Measurements from ENCODE around the gene UBE2L3. TPM values are rescaled to one million over a fixed set of nuclear protein-coding genes. Genes with fewer than 3 reads are reported as not detected.
"Not testable (repeated sequence)": the region's sequence is repeated elsewhere in the genome, so short reads cannot be mapped to it uniquely, and the experiment has no call there.

The UBE2L3 gene
- polyA plus RNA-seq, 6 donors from 2014 or later, result 84.4 to 106 (median 95.3) TPM

GRCh38 chr22:21615731-21616130 is 48.2 kb downstream of the UBE2L3 start:
- Mint-ChIP-seq H3K27ac (peak overlapping the region in 3 of 6 donors; percentile 56 to 67 (median 60)), H3K36me3 (peaks cover 5 to 14% of the 10 kb centered on the region in 2 donors), H3K4me1 (peaks cover 36 to 54% (median 43%) of the 10 kb centered on the region in 3 donors), H3K27me3 (no peaks in the 10 kb centered on the region), H3K4me3 (peak overlapping the region in 2 of 8 donors; percentile 16 to 23), H3K9me3 (no peaks in the 10 kb centered on the region)
- DNase-seq (no peak), ATAC-seq (ENCODE audit: low read depth in 2 of 2) (no peak)

GRCh38 chr22:21617337-21617736 is 49.8 kb downstream of the UBE2L3 start:
- DNase-seq; H3K36me3 Mint-ChIP-seq; H3K4me3 Mint-ChIP-seq; H3K9me3 Mint-ChIP-seq; H3K27me3 Mint-ChIP-seq; ATAC-seq (ENCODE audit: low read depth in 2 of 2): not testable (repeated sequence)
- peak overlapping the region in 3 of 6 donors; percentile 9 to 60 (median 47) for H3K27ac Mint-ChIP-seq
- peaks cover 35 to 62% (median 37%) of the 10 kb centered on the region in 3 donors for H3K4me1 Mint-ChIP-seq

DNA sequence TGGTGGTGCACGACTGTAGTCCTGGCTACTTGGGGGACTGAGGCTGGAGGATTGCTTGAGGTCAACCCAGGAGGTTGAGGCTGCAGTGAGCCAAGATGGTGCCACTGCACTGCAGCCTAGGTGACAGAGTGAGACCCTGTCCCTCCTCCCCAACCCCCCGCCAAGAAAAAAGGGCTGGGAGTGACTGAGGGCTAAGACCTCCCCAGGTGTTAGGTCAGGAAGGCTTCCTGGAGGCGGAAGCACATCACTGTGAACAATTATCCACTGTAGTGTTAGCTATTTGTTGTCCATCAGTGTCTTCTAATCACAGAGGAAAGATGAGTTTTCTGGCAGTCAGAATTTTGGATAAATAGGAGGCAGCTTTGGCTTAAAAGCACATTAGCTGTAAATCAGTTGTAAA is 53.5 kb downstream of the UBE2L3 start:
- Mint-ChIP-seq H3K27me3 (no peaks in the 10 kb centered on the region), H3K4me3 (no peak overlapping the region), H3K27ac (peak overlapping the region in 2 of 6 donors; percentile 54 to 74), H3K4me1 (peaks cover 24 to 54% (median 48%) of the 10 kb centered on the region in 3 donors), H3K36me3 (peaks cover 0 to 7% of the 10 kb centered on the region in 2 donors), H3K9me3 (no peaks in the 10 kb centered on the region)
- no peak for ATAC-seq (ENCODE audit: low read depth in 2 of 2)
- no peak for DNase-seq

GRCh38 chr22:21622011-21622918 is 54.8 kb downstream of the UBE2L3 start:
- no peak for DNase-seq
- Mint-ChIP-seq H3K9me3 (no peaks in the 10 kb centered on the region), H3K4me1 (peaks cover 26 to 53% (median 46%) of the 10 kb centered on the region in 3 donors), H3K27me3 (no peaks in the 10 kb centered on the region), H3K27ac (peak overlapping the region in 4 of 6 donors; percentile 56 to 85 (median 72)), H3K4me3 (no peak overlapping the region), H3K36me3 (peaks cover 0 to 7% of the 10 kb centered on the region in 2 donors)
- no peak for ATAC-seq (ENCODE audit: low read depth in 2 of 2)

DNA sequence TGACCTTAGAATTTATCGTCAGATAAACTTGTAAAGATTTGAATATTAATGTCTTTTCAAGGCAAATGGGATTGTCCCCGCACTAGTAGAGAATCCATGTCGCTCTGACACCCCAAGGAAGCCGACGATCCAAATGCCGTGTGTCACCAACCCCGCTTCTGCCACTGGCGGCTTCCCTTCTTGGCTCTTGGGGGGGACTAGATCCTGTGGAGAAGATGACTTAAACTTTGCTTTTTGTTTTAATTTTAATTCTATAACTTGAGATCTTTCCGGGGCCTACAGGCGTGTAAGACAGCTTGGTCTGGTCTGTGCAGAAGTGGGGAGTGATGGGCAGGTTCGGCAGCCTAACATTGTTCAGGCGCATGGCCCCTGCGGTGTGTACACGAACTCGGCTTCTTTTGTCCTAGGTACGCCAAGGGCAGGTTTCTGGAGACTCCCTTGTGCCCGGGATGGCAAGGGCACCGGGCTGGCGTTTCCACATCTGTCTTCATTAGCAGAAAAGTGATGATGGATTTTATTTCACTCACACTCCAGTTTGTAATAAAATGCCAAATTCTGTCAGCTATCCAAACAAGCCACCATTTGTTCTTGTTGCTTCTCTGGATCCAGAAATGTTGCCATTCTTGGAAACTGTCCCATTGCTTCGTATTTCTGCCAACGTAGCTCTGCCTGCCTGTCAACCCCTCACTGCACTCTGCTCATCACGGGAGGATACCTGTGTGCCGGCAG is 55.6 kb downstream of the UBE2L3 start:
- Mint-ChIP-seq H3K9me3 (no peaks in the 10 kb centered on the region), H3K36me3 (peaks cover 0 to 7% of the 10 kb centered on the region in 2 donors), H3K4me3 (no peak overlapping the region), H3K4me1 (peaks cover 28 to 55% (median 54%) of the 10 kb centered on the region in 3 donors), H3K27me3 (no peaks in the 10 kb centered on the region), H3K27ac (peak overlapping the region in 4 of 6 donors; percentile 72 to 85 (median 78))
- DNase-seq (no peak), ATAC-seq (ENCODE audit: low read depth in 2 of 2) (no peak)

GRCh38 chr22:21623648-21623970 is 56.1 kb downstream of the UBE2L3 start:
- Mint-ChIP-seq H3K4me3 (no peak overlapping the region), H3K9me3 (no peaks in the 10 kb centered on the region), H3K27me3 (no peaks in the 10 kb centered on the region), H3K27ac (peak overlapping the region in 2 of 6 donors; percentile 59 to 85), H3K4me1 (peaks cover 32 to 58% (median 57%) of the 10 kb centered on the region in 3 donors), H3K36me3 (peaks cover 0 to 7% of the 10 kb centered on the region in 2 donors)
- no peak for DNase-seq
- ATAC-seq (ENCODE audit: low read depth in 2 of 2), result no peak

DNA sequence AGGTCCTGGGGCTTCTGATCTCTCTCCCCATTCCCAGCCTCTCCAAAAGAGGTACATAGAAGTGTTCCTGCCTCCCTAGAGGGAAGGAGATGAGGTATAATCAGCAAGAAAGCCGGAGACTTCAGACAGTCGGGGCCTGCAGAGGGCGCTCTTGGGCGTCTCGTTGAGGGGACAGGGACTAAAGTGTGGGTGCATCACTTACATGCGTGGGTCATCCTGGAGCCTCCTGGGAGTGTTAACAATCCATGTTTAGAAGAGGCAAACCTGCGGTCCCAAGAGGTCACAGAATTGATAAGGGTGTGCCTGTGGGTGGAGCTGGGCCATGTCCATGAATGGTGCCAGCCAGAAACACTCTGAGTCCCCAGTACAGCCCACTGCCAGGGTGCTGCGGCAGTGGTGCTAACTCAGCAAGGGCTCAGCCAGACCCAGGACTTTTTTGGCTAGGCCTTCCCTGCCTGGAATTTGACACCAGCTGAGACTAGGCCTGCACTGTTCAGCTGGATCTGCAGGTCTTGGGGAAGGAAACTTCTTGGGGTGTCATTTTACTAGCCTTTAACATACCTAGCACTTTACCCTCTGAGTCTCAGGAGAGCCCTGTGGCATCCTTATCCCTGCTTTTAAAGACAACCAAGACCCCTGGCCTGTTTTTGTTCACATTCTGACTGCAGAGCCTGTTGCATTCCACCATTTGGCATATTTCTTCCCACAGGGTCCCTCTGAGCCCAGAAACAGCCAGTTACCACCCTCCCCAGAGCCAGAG is 56.8 kb downstream of the UBE2L3 start:
- ATAC-seq (ENCODE audit: low read depth in 2 of 2) (no peak), DNase-seq (no peak)
- peak overlapping the region in 2 of 8 donors; percentile 61 to 76 for H3K4me3 Mint-ChIP-seq
- no peaks in the 10 kb centered on the region for H3K9me3 Mint-ChIP-seq
- H3K36me3 Mint-ChIP-seq, result peaks cover 0 to 7% of the 10 kb centered on the region in 2 donors
- peaks cover 32 to 62% (median 59%) of the 10 kb centered on the region in 3 donors for H3K4me1 Mint-ChIP-seq
- no peaks in the 10 kb centered on the region for H3K27me3 Mint-ChIP-seq
- peak overlapping the region in 4 of 6 donors; percentile 36 to 85 (median 80) for H3K27ac Mint-ChIP-seq

GRCh38 chr22:21624880-21625791 is 57.6 kb downstream of the UBE2L3 start:
- peak overlapping the region in 5 of 6 donors; percentile 66 to 90 (median 82) for H3K27ac Mint-ChIP-seq
- H3K36me3 Mint-ChIP-seq, result peaks cover 0 to 7% of the 10 kb centered on the region in 2 donors
- DNase-seq (no peak), ATAC-seq (ENCODE audit: low read depth in 2 of 2) (no peak)
- peaks cover 30 to 59% (median 58%) of the 10 kb centered on the region in 3 donors for H3K4me1 Mint-ChIP-seq
- peak overlapping the region in 2 of 8 donors; percentile 43 to 76 for H3K4me3 Mint-ChIP-seq
- no peaks in the 10 kb centered on the region for H3K9me3 Mint-ChIP-seq
- no peaks in the 10 kb centered on the region for H3K27me3 Mint-ChIP-seq

DNA sequence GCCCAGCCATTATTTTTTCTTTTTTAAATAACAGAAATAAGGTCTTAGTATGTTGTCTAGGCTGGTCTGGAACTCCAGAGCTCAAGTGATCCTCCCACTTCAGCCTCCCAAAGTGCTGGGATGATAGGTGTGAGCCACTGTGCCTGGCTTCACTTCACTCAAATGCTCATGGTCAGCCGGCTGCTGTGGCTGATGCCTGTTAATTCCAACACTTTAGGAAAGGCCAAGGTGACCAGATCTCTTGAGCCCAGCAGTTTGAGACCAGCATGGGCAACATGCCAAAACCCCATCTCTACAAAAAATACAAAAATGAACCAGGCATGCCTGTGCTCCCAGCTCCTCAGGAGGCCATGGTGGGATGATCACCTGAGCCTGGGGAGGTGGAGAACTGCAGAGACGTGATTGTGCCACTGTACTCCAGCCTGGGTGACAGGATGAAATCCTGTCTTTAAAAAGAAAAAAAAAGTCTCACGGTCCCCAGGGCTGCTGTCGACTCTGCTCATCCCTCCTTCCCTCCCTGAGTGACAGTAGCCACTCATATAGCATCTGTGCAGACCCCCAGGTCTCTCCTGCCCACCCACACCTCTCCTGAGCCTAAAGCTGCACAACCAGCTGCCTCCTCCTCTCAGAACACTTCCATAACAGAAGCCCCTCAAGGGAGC is 58.7 kb downstream of the UBE2L3 start:
- H3K36me3 Mint-ChIP-seq, result peaks cover 0 to 7% of the 10 kb centered on the region in 2 donors

DNA sequence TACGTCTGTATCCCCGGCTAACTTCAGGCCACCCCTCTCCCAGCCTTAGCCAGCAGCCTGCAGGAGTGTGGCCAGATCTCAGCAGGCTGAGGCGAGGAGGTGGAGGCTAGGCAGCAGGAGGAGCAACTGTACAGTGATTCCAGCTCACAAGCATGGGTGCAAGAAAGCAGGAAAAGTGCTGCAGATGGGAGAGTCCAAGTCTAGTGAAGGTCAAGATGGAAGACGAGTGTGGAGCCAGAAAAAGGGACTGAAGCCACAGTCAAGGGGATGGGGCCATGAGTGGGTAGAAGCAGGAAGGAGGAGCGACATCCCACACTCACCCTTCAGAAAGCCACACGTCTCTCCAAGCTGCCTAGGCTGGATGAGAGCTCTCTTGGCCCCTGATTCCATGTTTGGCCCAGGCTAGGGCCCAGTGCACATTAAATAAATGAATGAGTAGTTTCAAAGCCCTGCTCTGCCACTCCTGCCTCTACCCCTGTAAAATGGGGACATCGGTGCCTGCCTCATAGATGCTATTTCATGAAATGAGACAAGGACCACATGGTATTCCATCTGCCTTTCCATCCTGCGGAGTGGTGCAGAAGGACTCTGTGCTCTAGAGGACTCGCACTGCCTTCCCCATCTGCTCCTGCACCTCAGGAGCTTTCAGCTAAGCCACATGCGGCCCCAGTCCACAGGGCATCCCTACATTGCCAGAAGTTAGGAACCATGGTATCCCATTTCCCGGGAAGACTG is 59.4 kb downstream of the UBE2L3 start:
- DNase-seq, result no peak
- ATAC-seq (ENCODE audit: low read depth in 2 of 2), result no peak
- H3K27ac Mint-ChIP-seq, result peak overlapping the region in 3 of 6 donors; percentile 37 to 96 (median 66)
- H3K27me3 Mint-ChIP-seq, result no peaks in the 10 kb centered on the region
- peaks cover 0 to 7% of the 10 kb centered on the region in 2 donors for H3K36me3 Mint-ChIP-seq
- peaks cover 27 to 68% (median 55%) of the 10 kb centered on the region in 3 donors for H3K4me1 Mint-ChIP-seq
- H3K9me3 Mint-ChIP-seq, result no peaks in the 10 kb centered on the region
- peak overlapping the region in 6 of 8 donors; percentile 37 to 87 (median 74) for H3K4me3 Mint-ChIP-seq

More for the DNA sequence above, 58.7 kb downstream of the UBE2L3 start:
- H3K27me3 Mint-ChIP-seq, result no peaks in the 10 kb centered on the region
- H3K4me3 Mint-ChIP-seq, result no peak overlapping the region
- H3K4me1 Mint-ChIP-seq, result peaks cover 26 to 64% (median 59%) of the 10 kb centered on the region in 3 donors
- ATAC-seq (ENCODE audit: low read depth in 2 of 2), result no peak
- no peak for DNase-seq
- peak overlapping the region in 4 of 6 donors; percentile 37 to 96 (median 72) for H3K27ac Mint-ChIP-seq
- no peaks in the 10 kb centered on the region for H3K9me3 Mint-ChIP-seq
